Gastrocnemius medialis (tissue), 4 donors: ENCODE results near the gene THSD7B.

Experiments used
- CTCF ChIP-seq, 5 experiments: fragments of 450-650 bp in 3 of 5; fragments of 200-600 bp in 2 of 5; sonication (generic) in 2 of 5; IDR thresholded peaks in 4 of 5; conservative IDR thresholded peaks in 1 of 5; 1 replicate in 4 of 5; 2 replicates in 1 of 5; pipeline ENCODE4 v1.5.1; 2016 to 2019; ENCODE audit warnings: antibody characterized with exemption in 5 of 5, mild to moderate bottlenecking in 3 of 5, moderate library complexity in 3 of 5
- POLR2A ChIP-seq, 2 donors: fragments of 450-650 bp; IDR thresholded peaks; one replicate each; pipeline ENCODE4 v1.6.1; 2017; ENCODE audit warnings: antibody characterized with exemption in 2 of 2, mild to moderate bottlenecking in 2 of 2, moderate library complexity in 2 of 2

GRCh38 chr2:137005210-137005609, 239.9 kb downstream of the THSD7B start:
- TF ChIP-seq CTCF (IDR thresholded peaks at IDR 0.05 in 4 of 5, conservative IDR thresholded peaks at IDR 0.05 in 1 of 5) (no peak), POLR2A (IDR thresholded peaks at IDR 0.05) (no peak)
